ENCODE data around the gene GRAP. TPM values are rescaled to one million over a fixed set of nuclear protein-coding genes. Genes with fewer than 3 reads are reported as not detected.
"Not testable (repeated sequence)": the region's sequence is repeated elsewhere in the genome, so short reads cannot be mapped to it uniquely, and the experiment has no call there.

The GRAP gene
- total RNA-seq, 2 experiments from 2014 or later: 25.9 to 26.3 TPM

DNA sequence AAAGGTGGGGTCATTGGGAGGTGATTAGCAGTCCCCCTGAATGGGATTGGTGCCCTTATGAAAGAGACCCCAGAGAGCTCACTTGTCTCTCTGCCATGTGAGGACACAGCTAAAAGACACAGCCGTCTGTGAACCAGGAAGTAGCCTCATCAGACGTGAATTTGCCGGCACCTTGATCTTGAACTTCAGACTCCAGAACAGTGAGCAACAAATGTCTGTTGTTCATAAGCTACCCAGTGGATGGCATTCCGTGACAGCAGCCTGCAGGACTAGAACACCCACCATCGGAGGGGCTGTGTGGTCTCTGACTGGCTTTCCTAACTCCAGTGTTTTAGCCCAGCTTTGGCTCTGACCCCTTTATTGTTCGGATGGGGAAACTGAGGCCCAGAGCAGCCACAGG, 9.2 kb downstream of the GRAP start:
- H3K27me3 Mint-ChIP-seq (ENCODE audit: low read depth); ATAC-seq; DNase-seq; H3K36me3 Mint-ChIP-seq (ENCODE audit: low read depth); H3K4me1 Mint-ChIP-seq (ENCODE audit: low read depth); H3K9me3 Mint-ChIP-seq (ENCODE audit: insufficient read depth); POLR2A ChIA-PET; H3K27ac Mint-ChIP-seq; H3K4me3 Mint-ChIP-seq; CTCF ChIA-PET: not testable (repeated sequence)

DNA sequence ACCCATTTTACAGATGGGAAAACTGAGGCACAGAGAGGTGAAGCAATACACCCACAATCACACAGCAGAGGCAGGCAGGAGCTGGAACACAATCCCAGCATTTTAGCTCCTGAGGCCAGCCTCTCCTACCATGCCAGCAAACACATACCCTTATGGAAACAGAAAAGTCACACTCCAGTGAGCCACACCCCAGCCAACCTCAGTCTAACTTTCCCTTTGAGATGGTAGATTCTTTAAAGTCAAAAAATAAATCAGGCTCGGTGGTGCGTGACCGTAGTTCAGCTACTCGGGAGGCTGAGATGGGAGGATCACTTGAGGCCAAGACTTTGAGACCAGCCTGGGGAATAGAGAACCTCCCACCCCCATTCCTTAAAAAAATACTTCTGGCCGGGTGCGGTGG, 10.6 kb downstream of the GRAP start:
- H3K36me3 Mint-ChIP-seq (ENCODE audit: low read depth); H3K27me3 Mint-ChIP-seq (ENCODE audit: low read depth); H3K4me3 Mint-ChIP-seq; CTCF ChIA-PET; POLR2A ChIA-PET; H3K9me3 Mint-ChIP-seq (ENCODE audit: insufficient read depth); H3K4me1 Mint-ChIP-seq (ENCODE audit: low read depth); H3K27ac Mint-ChIP-seq; ATAC-seq; DNase-seq: not testable (repeated sequence)

DNA sequence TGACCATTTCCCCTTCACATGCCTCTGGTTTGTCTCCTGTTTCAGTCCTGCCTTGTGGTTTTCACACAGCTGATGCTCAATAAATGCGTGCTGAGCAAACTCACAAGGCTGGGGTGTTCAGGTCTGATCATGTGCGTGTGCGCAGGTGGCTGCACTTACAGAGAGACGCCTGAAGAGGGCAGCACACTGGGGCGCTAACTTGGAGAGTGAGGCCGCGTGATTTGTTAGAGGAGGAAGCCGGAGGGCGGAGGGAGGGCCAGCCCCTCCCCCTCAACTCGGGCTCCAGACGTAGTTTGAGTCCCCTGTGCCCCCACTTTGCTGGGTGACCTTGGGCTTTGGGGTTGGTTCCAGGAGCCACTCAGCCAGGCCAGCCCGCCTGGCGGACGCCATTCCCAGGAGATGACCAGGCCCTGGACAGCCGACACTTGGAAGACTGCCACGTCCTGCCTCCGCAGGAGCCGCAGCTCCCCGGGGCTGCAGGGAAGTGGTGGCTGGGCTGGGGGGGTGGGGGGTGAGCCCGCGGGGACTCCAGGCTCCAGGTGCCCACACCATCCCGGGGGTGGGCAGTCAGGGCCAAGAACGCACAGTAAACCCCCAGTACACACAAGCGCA, 14.3 kb downstream of the GRAP start:
- POLR2A ChIA-PET; H3K4me3 Mint-ChIP-seq; H3K9me3 Mint-ChIP-seq (ENCODE audit: insufficient read depth): not testable (repeated sequence)

DNA sequence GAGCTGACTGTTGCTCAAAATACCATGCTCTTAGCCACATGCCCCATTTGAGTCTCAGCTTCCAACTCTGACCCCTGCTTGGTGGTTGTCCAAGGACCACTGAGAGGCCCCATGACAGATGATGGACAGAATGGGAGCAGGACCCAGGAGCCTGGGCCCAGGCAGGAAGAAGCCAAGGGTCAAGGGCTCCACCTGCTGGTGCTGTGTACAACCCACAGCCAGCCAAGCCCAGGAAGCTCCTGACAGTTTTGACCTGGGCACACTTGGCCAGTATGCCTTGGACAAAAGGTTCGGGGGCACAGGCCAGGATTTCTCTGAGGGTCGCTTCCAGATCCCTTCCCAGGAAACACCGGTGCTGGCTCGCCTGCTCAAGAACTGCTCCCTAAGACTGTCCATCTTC, 15.0 kb downstream of the GRAP start:
- H3K27me3 Mint-ChIP-seq (ENCODE audit: low read depth); H3K4me3 Mint-ChIP-seq; CTCF ChIA-PET; H3K9me3 Mint-ChIP-seq (ENCODE audit: insufficient read depth); H3K4me1 Mint-ChIP-seq (ENCODE audit: low read depth); POLR2A ChIA-PET; H3K27ac Mint-ChIP-seq; H3K36me3 Mint-ChIP-seq (ENCODE audit: low read depth): not testable (repeated sequence)
- peak; percentile 64 for DNase-seq
- ATAC-seq: peak; percentile 84

More for the DNA sequence above, 14.3 kb downstream of the GRAP start:
- H3K27me3 Mint-ChIP-seq (ENCODE audit: low read depth); CTCF ChIA-PET; H3K27ac Mint-ChIP-seq; H3K36me3 Mint-ChIP-seq (ENCODE audit: low read depth); H3K4me1 Mint-ChIP-seq (ENCODE audit: low read depth); DNase-seq: not testable (repeated sequence)
- ATAC-seq: peak; percentile 88

DNA sequence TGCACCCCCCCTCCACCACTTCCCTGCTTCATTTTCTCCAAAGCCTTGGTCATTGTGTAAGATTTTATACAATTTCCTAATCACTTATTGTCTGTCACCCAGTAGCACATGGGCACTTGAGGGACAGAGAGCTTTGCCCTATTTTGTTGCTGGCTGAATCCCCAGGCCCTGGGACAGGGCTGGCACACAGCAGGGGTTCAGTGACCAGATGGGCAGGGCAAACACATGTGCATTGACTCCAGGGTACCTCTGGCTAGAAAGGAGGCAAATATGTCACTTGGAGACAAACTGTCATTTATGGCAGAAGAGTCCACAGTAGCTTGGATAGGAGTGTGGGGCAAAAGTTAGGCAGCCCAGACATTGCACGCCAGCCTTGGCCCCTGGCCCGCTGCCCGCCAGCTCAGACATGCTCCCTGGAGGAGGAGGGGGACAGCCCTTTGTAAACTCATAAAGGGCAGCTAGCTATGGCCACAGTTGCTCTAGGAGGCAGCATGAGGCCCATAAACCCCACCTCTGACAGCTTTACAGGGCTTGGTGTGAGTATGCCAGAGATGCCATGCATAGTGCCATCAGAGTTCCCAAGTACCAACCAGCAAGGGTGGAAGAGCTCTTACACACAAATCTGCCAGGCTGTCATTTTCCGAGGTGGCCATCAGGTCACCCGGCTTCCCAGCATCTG, 15.8 kb downstream of the GRAP start:
- H3K27me3 Mint-ChIP-seq (ENCODE audit: low read depth); H3K9me3 Mint-ChIP-seq (ENCODE audit: insufficient read depth); H3K4me1 Mint-ChIP-seq (ENCODE audit: low read depth); POLR2A ChIA-PET; H3K4me3 Mint-ChIP-seq; H3K36me3 Mint-ChIP-seq (ENCODE audit: low read depth); DNase-seq; H3K27ac Mint-ChIP-seq; CTCF ChIA-PET; ATAC-seq: not testable (repeated sequence)

DNA sequence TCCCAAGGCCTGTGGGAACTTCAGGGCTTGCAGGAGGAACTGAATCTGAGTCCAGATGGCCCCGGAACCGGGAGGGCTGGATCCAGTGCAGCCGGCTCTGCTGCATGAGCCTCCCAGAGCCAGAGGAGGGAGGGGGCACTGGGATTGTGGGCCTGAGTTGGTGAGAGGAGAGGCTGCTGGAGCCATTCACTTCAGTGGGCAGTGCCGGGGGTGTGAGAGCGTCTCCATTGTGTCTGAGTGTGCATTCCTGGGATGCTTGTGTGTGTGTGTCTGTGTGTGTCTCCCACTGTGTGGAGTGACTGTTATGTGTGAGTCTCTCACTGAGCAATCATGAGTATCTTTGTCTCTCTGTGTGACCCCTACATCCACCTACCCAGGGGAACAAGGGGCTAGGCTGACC, 17.0 kb downstream of the GRAP start:
- H3K27me3 Mint-ChIP-seq (ENCODE audit: low read depth); POLR2A ChIA-PET; H3K4me1 Mint-ChIP-seq (ENCODE audit: low read depth); ATAC-seq; DNase-seq; CTCF ChIA-PET; H3K36me3 Mint-ChIP-seq (ENCODE audit: low read depth); H3K27ac Mint-ChIP-seq; H3K4me3 Mint-ChIP-seq; H3K9me3 Mint-ChIP-seq (ENCODE audit: insufficient read depth): not testable (repeated sequence)

- ATAC-seq; H3K9me3 Mint-ChIP-seq (ENCODE audit: insufficient read depth); POLR2A ChIA-PET; CTCF ChIA-PET; H3K27me3 Mint-ChIP-seq (ENCODE audit: low read depth); H3K4me3 Mint-ChIP-seq; H3K27ac Mint-ChIP-seq; DNase-seq: not testable (repeated sequence)
- H3K4me1 Mint-ChIP-seq (ENCODE audit: low read depth): peaks cover 13% of the 10 kb centered on the region
- peaks cover 13% of the 10 kb centered on the region for H3K36me3 Mint-ChIP-seq (ENCODE audit: low read depth)
Observed at GRCh38 chr17:19028671-19029070, 18.1 kb downstream of the GRAP start.

DNA sequence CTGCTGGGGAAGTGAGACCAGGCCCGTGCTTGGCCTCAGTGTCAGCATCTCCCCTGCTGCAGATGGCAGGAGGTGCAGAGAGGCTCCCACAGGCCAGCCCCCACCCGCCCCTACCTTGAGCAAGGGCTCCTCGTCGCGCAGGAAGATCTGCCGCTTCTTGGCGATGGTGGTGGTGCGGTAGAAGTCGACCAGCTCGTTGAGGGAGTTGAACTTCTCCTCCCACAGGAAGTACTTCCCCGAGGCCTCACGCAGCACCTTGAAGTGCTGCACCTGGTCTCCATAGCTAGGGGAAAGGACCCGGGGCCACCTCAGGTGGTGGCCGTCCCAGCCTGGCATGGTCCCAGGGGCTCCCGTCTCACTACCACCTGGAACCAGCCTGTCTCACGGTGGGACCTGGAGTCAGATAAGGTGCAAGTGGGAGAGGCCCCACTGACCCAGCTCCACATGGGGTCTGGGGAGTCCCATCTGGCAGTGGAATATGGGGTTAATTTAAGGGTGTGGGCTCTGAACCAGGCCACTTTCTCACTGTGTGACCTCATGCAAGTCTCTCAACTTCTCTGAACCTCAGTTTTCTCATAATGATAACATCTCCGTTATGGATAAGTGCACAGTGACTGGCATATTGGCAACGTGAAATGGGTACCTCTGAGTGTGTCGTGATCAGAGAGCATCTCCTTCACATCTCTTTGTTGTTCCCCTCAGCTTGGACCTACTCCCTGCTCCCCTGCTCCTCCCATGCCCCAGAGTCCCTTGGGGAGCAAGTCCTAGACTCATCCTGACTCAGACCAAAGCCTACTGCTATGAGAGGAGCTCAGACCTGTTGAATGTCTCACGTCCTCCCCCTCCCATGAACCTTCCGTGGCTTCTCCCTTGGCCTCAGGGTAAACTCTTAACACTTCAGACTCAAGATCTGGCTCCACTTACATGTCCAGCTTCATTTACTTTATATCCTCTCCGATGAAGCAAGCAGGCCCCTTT, 22.4 kb downstream of the GRAP start:
- peak; percentile 35 for DNase-seq
- Mint-ChIP-seq H3K4me1 (ENCODE audit: low read depth) (peaks cover 15% of the 10 kb centered on the region), H3K9me3 (ENCODE audit: insufficient read depth) (no peaks in the 10 kb centered on the region), H3K27ac (peak overlapping the region; percentile 63), H3K36me3 (ENCODE audit: low read depth) (peaks cover 32% of the 10 kb centered on the region), H3K4me3 (no peak overlapping the region), H3K27me3 (ENCODE audit: low read depth) (no peaks in the 10 kb centered on the region)
- peak; percentile 38 for ATAC-seq
- ChIA-PET POLR2A (no interaction called here), CTCF (interaction anchor here (0.8 to 3.6 kb wide), 3 partner anchors 13 to 64 kb away, joined by 3 to 21 read pairs (median 3); no protein-coding TSS in a partner anchor)

DNA sequence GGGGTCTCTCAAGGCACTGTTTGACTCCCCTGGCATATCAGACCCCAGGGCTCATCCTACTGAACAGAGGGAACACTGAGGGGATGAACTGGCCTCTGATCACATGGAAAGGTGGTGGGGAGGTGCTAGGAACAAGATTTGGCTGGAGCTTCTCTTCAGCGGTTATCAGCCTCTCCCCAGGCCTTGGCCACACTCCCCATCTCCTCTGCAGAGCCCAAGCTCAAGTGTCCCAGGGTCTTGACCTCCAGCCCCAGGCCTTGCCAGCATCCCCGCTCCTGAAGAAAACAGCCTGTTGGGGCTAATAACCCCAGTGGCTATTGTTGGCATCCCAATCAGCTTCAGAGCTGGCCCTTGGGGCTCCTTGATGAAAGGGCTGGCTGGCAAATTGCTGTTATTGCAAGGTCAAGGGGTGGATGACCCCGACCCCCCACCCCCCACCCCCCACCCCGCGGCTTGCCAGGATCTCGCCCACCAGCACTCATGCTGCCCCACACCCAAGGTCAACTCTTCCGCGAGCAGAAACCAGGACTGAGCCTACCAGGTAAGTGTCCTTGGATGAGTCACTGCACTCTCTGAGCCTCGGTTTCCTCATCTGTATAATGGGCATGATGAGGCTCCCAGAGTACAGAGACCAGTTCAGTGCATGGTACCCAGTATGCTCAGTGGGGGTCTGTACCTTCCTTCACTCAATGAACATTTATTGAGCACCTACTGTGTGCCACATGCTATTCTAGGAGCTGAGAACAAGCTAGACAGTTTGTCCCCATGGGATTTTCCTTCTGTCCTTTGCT, 23.4 kb downstream of the GRAP start:
- ATAC-seq (no peak), DNase-seq (no peak)
- H3K27me3 Mint-ChIP-seq (ENCODE audit: low read depth): no peaks in the 10 kb centered on the region
- H3K4me1 Mint-ChIP-seq (ENCODE audit: low read depth): peaks cover 15% of the 10 kb centered on the region
- no peak overlapping the region for H3K27ac Mint-ChIP-seq
- H3K9me3 Mint-ChIP-seq (ENCODE audit: insufficient read depth): no peaks in the 10 kb centered on the region
- no peak overlapping the region for H3K4me3 Mint-ChIP-seq
- peaks cover 32% of the 10 kb centered on the region for H3K36me3 Mint-ChIP-seq (ENCODE audit: low read depth)
- ChIA-PET POLR2A (interaction anchor here (1.7 to 1.8 kb wide), 2 partner anchors 19 to 21 kb away, joined by 5 to 7 read pairs; partner anchors contain the start of gene FAM83G), CTCF (interaction anchor here (0.8 to 3.6 kb wide), 3 partner anchors 12 to 397 kb away, joined by 3 to 21 read pairs (median 4); no protein-coding TSS in a partner anchor)

GRCh38 chr17:19022747-19023146, 24.0 kb downstream of the GRAP start:
- Mint-ChIP-seq H3K36me3 (ENCODE audit: low read depth) (peaks cover 32% of the 10 kb centered on the region), H3K27me3 (ENCODE audit: low read depth) (no peaks in the 10 kb centered on the region), H3K27ac (peak overlapping the region; percentile 50), H3K4me3 (no peak overlapping the region), H3K9me3 (ENCODE audit: insufficient read depth) (no peaks in the 10 kb centered on the region), H3K4me1 (ENCODE audit: low read depth) (peaks cover 15% of the 10 kb centered on the region)
- ATAC-seq: no peak
- no peak for DNase-seq
- ChIA-PET POLR2A (interaction anchor here (1.7 to 1.8 kb wide), 2 partner anchors 18 to 20 kb away, joined by 5 to 7 read pairs; partner anchors contain the start of gene FAM83G), CTCF (interaction anchor here (1.1 to 3.6 kb wide), 2 partner anchors 62 to 397 kb away, joined by 4 to 21 read pairs; no protein-coding TSS in a partner anchor)

GRCh38 chr17:19022128-19022527, 24.6 kb downstream of the GRAP start:
- ChIA-PET CTCF (interaction anchor here (1.1 to 3.6 kb wide), 2 partner anchors 61 to 396 kb away, joined by 4 to 21 read pairs; no protein-coding TSS in a partner anchor), POLR2A (interaction anchor here (1.7 to 1.8 kb wide), 2 partner anchors 18 to 20 kb away, joined by 5 to 7 read pairs; partner anchors contain the start of gene FAM83G)
- DNase-seq: no peak
- peaks cover 32% of the 10 kb centered on the region for H3K36me3 Mint-ChIP-seq (ENCODE audit: low read depth)
- no peaks in the 10 kb centered on the region for H3K27me3 Mint-ChIP-seq (ENCODE audit: low read depth)
- H3K4me1 Mint-ChIP-seq (ENCODE audit: low read depth): peaks cover 15% of the 10 kb centered on the region
- no peak for ATAC-seq
- no peak overlapping the region for H3K4me3 Mint-ChIP-seq
- H3K9me3 Mint-ChIP-seq (ENCODE audit: insufficient read depth): no peaks in the 10 kb centered on the region
- no peak overlapping the region for H3K27ac Mint-ChIP-seq

Measured in activated CD8-positive, alpha-beta T cell treated with anti-CD3 and anti-CD28 coated beads, Interleukin-2, amount 10 ng/mL, durations not matched to agents 7 days and 5 days (primary cell).